Fibroblast of peridontal ligament (primary cell): ENCODE data around the gene ITGA11.

ENCODE experiments used
- DNase-seq: peaks from one replicate; pipeline ENCODE4 v3.0.0-alpha.2; 2010; ENCODE audit errors: extremely low read depth

The ITGA11 gene

GRCh38 chr15:68431792-68432401 is at the start of gene ITGA11:
ITGA11 (minus strand) TSS chr15:68432163; CDS start chr15:68432066, 97 bp downstream.
- peak; percentile 21 for DNase-seq

- no peak for DNase-seq
Observed at GRCh38 chr15:68481321-68481720, 49.4 kb upstream of the ITGA11 start.

- no peak for DNase-seq
Observed at GRCh38 chr15:68480296-68480695, 48.3 kb upstream of the ITGA11 start.

GRCh38 chr15:68479870-68480269 is 47.9 kb upstream of the ITGA11 start:
- no peak for DNase-seq

GRCh38 chr15:68479406-68479805 is 47.4 kb upstream of the ITGA11 start:
- DNase-seq = peak; percentile 47

- DNase-seq = no peak
Observed at GRCh38 chr15:68478853-68479252, 46.9 kb upstream of the ITGA11 start.

- DNase-seq = no peak
Observed at GRCh38 chr15:68475449-68475848, 43.5 kb upstream of the ITGA11 start.

- DNase-seq = no peak
Observed at GRCh38 chr15:68471541-68471940, 39.6 kb upstream of the ITGA11 start.

- no peak for DNase-seq
Observed at GRCh38 chr15:68470976-68471375, 39.0 kb upstream of the ITGA11 start.

- DNase-seq = no peak
Observed at GRCh38 chr15:68470049-68470742, 38.2 kb upstream of the ITGA11 start.

GRCh38 chr15:68469162-68470048 is 37.4 kb upstream of the ITGA11 start:
- peak; percentile 8 for DNase-seq

- DNase-seq = no peak
Observed at GRCh38 chr15:68466876-68467275, 34.9 kb upstream of the ITGA11 start.

GRCh38 chr15:68465861-68466560 is 34.0 kb upstream of the ITGA11 start:
- no peak for DNase-seq

- peak; percentile 86 for DNase-seq
Observed at GRCh38 chr15:68464448-68465090, 32.6 kb upstream of the ITGA11 start.

GRCh38 chr15:68463996-68464395 is 32.0 kb upstream of the ITGA11 start:
- DNase-seq = no peak

GRCh38 chr15:68463444-68463843 is 31.5 kb upstream of the ITGA11 start:
- no peak for DNase-seq

- no peak for DNase-seq
Observed at GRCh38 chr15:68460166-68460565, 28.2 kb upstream of the ITGA11 start.

GRCh38 chr15:68450192-68450591 is 18.2 kb upstream of the ITGA11 start:
- no peak for DNase-seq

GRCh38 chr15:68449389-68449788 is 17.4 kb upstream of the ITGA11 start:
- no peak for DNase-seq

- no peak for DNase-seq
Observed at GRCh38 chr15:68447976-68448755, 16.2 kb upstream of the ITGA11 start.

GRCh38 chr15:68447209-68447608 is 15.2 kb upstream of the ITGA11 start:
- DNase-seq = no peak
